GM21526 (cell line): ENCODE results near the gene ITPKC.

Experiments used
- ATAC-seq: cut with Tn5 transposase; IDR thresholded peaks from one replicate; pipeline ENCODE4 v1.9.1; 2021; ENCODE audit warnings: moderate library complexity; ENCODE audit not compliant: unreplicated experiment, low FRiP score

Gene ITPKC

GRCh38 chr19:40786060-40787037 is 69.4 kb downstream of the ITPKC start:
- no peak for ATAC-seq
